ENCODE results near the gene ABI3BP. TPM values are rescaled to one million over a fixed set of nuclear protein-coding genes. Genes with fewer than 3 reads are reported as not detected.
"Not testable (repeated sequence)": the region's sequence is repeated elsewhere in the genome, so short reads cannot be mapped to it uniquely, and the experiment has no call there.

Gene ABI3BP
- total RNA-seq, 1 experiment from 2014 or later, result 23.4 TPM

- no peaks in the 10 kb centered on the region for H3K79me2 ChIP-seq (ENCODE audit: low read length)
- no peaks in the 10 kb centered on the region for H3K4me1 ChIP-seq (ENCODE audit: insufficient read depth, low read length)
- H3K9me3 ChIP-seq (ENCODE audit: low read length), result no peaks in the 10 kb centered on the region
- no peak for TF ChIP-seq CTCF (conservative IDR thresholded peaks at IDR 0.05; ENCODE audit: low read depth, low read length)
- no peak for TF ChIP-seq EZH2phosphoT487 (IDR thresholded peaks at IDR 0.05; ENCODE audit: borderline replicate concordance, low read length)
- no peak for TF ChIP-seq EZH2 (IDR thresholded peaks at IDR 0.05; ENCODE audit: low read length, unreplicated experiment)
- H3K36me3 ChIP-seq (ENCODE audit: low read depth, low read length), result no peaks in the 10 kb centered on the region
- no peak overlapping the region for H3K4me3 ChIP-seq (ENCODE audit: low read length)
- H4K20me1 ChIP-seq (ENCODE audit: low read length), result no peaks in the 10 kb centered on the region
- H3K9ac ChIP-seq (ENCODE audit: low read length), result no peak overlapping the region
- H3K27ac ChIP-seq (ENCODE audit: low read length), result no peak overlapping the region
- ChIA-PET CTCF (no interaction called here), POLR2A (ENCODE audit: unreplicated experiment) (no interaction called here)
- ATAC-seq, result no peak
- H2AFZ ChIP-seq (ENCODE audit: low read length), result no peak overlapping the region
- 0 out of 2 replicates have a peak, but pooled peaks cover 4% of the 10 kb centered on the region for H3K9me2 ChIP-seq (replicated peaks; ENCODE audit: low read length)
- no peaks in the 10 kb centered on the region for H3K27me3 ChIP-seq (ENCODE audit: low read length)
- H3K4me2 ChIP-seq (ENCODE audit: low read length), result no peak overlapping the region
- BruUV-seq (replicated peaks), result no TSS peak
- no peak for DNase-seq
- no peaks in the 10 kb centered on the region for H3F3A ChIP-seq (ENCODE audit: low read length, unreplicated experiment)
- intact Hi-C loops (cut with micrococcal nuclease), result no loop called here
Observed at GRCh38 chr3:100947119-100947518, 46.1 kb downstream of the ABI3BP start.

GRCh38 chr3:100946096-100946495 lies 47.1 kb downstream of the ABI3BP start:
- H3F3A ChIP-seq (ENCODE audit: low read length, unreplicated experiment); H3K9me2 ChIP-seq (replicated peaks; ENCODE audit: low read length); POLR2A ChIA-PET (ENCODE audit: unreplicated experiment); H3K36me3 ChIP-seq (ENCODE audit: low read depth, low read length); H3K4me3 ChIP-seq (ENCODE audit: low read length); H4K20me1 ChIP-seq (ENCODE audit: low read length); H3K79me2 ChIP-seq (ENCODE audit: low read length); ATAC-seq; CTCF ChIA-PET; BruUV-seq (replicated peaks); H2AFZ ChIP-seq (ENCODE audit: low read length); H3K4me2 ChIP-seq (ENCODE audit: low read length); DNase-seq; H3K9me3 ChIP-seq (ENCODE audit: low read length); H3K4me1 ChIP-seq (ENCODE audit: insufficient read depth, low read length); H3K27ac ChIP-seq (ENCODE audit: low read length); intact Hi-C loops (cut with micrococcal nuclease); H3K9ac ChIP-seq (ENCODE audit: low read length); H3K27me3 ChIP-seq (ENCODE audit: low read length): not testable (repeated sequence)

GRCh38 chr3:100941451-100941850 lies 51.8 kb downstream of the ABI3BP start:
- intact Hi-C loops (cut with micrococcal nuclease), result no loop called here
- no peak overlapping the region for H2AFZ ChIP-seq (ENCODE audit: low read length)

More at GRCh38 chr3:100941451-100941850, 51.8 kb downstream of the ABI3BP start:
- no TSS peak for BruUV-seq (replicated peaks)
- POLR2A ChIA-PET (ENCODE audit: unreplicated experiment), result no interaction called here
- H3K9me3 ChIP-seq (ENCODE audit: low read length), result no peaks in the 10 kb centered on the region
- H3K4me2 ChIP-seq (ENCODE audit: low read length), result no peak overlapping the region
- TF ChIP-seq EZH2 (IDR thresholded peaks at IDR 0.05; ENCODE audit: low read length, unreplicated experiment) (no peak), EZH2phosphoT487 (IDR thresholded peaks at IDR 0.05; ENCODE audit: borderline replicate concordance, low read length) (no peak), CTCF (conservative IDR thresholded peaks at IDR 0.05; ENCODE audit: low read depth, low read length) (no peak)
- H3K4me3 ChIP-seq (ENCODE audit: low read length), result no peak overlapping the region
- no peak overlapping the region for H3K27ac ChIP-seq (ENCODE audit: low read length)
- H3K9ac ChIP-seq (ENCODE audit: low read length), result no peak overlapping the region
- H4K20me1 ChIP-seq (ENCODE audit: low read length), result no peaks in the 10 kb centered on the region
- no peaks in the 10 kb centered on the region for H3F3A ChIP-seq (ENCODE audit: low read length, unreplicated experiment)
- H3K79me2 ChIP-seq (ENCODE audit: low read length), result no peaks in the 10 kb centered on the region
- no peaks in the 10 kb centered on the region for H3K36me3 ChIP-seq (ENCODE audit: low read depth, low read length)
- CTCF ChIA-PET, result no interaction called here
- H3K27me3 ChIP-seq (ENCODE audit: low read length), result no peaks in the 10 kb centered on the region
- 0 out of 2 replicates have a peak, but pooled peaks cover 4% of the 10 kb centered on the region for H3K9me2 ChIP-seq (replicated peaks; ENCODE audit: low read length)
- DNase-seq, result no peak
- ATAC-seq, result no peak
- no peaks in the 10 kb centered on the region for H3K4me1 ChIP-seq (ENCODE audit: insufficient read depth, low read length)
